A549 treated with Hydrocortisone at 1 μM for 4 hours (cell line): ENCODE results near the gene ZNF385B. TPM values are rescaled to one million over a fixed set of nuclear protein-coding genes. Genes with fewer than 3 reads are reported as not detected.

Experiments
- total RNA-seq: library from RNA; stranded (reverse); fragments of 200-300 nt; extraction: Qiagen RNA extraction; gene quantifications from 5 replicates; pipeline ENCODE4 v1.2.3, GENCODE V29; 2022

The ZNF385B gene
- 0.21 to 0.22 TPM in 2 of 5 replicates, not detected in the others for total RNA-seq

GRCh38 chr2:179861416-179862067, at the start of gene ZNF385B:
Gene ZNF385B (minus strand): TSS chr2:179861612.

Other genes starting within 250 kb of the ZNF385B start
- 9.8 to 18.5 TPM (median 11.6 TPM) in 5 replicates for gene CWC22, start 145.7 kb upstream of the ZNF385B start, total RNA-seq